Hypothalamus (tissue), 51 donors: Measurements from ENCODE around the gene LHFPL6.

Source experiments
- DNase-seq, 51 donors: peaks; one replicate each; lab custom pipeline; 2025; lab: John Stamatoyannopoulos, UW

LHFPL6 gene

DNA sequence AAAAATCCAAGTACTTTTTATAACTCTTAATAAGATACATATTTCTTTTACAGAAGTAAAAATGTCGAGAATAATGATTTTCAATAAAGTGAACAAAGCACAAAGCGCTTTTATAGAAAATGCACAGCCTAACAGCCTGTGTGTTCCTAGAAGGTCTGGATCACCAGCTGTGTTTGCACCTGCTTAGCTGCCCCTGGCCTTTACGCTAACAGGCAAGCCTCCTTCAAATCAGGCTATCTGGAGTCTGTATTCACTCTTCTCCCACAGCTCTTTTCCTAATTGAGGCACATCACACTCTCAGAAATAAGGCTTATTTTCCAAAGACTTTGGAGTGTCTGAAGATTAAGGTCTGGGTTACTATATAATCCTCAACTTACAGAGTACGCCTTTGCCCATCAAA lies 183.1 kb downstream of the LHFPL6 start:
- DNase-seq: no peak

DNA sequence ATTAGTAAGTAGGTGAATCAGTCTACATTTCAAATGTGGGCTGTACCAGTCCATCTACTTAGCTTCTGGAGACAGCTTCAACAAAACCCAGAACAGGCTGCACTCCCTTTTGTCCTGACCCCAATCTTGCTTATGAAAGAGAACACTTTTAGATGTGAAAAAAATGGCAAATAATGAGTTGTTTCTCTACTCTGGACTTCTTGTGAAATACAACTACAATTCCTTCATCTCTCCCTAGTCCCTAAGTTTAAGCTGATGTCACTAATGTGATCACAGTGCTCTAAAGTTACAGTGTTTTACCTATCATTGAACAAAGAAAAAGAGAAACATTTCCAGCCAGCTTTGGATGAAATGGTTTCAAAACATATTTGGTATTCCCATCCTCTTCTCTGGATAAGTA lies 183.9 kb downstream of the LHFPL6 start:
- peak in 1 of 51 donors; percentile 1 for DNase-seq

DNA sequence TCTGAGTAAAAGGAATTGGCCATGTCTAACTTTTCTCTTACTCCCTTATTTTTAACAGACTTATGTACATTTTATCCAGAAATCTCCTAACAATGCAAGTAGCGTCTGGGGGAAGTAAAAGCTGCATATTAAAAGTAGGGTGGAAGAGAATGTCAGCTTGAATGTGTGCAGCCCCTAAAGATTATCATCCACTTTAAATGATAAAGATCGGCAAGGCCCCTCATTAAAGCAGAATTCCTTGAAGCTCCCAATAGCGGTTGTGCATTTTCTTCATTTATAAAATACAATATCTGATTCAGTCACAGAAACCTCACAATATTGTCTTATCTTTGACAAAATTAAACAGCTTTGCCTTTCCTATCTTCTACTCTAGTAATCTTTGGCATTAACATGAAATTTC lies 184.6 kb downstream of the LHFPL6 start:
- DNase-seq: no peak

DNA sequence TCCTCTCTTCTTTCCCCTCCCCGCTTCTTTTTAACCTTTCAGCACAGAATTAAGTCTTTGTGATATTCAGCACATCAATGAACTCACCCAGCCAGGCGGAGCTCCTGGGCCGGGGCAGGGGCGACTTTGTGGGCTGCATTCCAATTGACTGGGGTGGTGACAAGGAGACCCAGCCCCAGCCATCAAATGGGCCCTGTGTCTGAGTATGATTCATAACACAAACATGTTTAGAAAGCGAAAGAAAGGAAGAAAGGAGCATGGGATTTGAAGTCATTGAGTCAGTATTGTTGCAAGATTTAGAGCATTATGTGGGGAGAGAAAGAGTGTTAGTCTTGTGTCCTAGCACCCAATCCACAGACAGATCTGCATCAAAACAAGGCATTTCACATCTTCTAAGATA lies 185.3 kb downstream of the LHFPL6 start:
- DNase-seq: peak in 22 of 51 donors; percentile 1 to 62 (median 18)

DNA sequence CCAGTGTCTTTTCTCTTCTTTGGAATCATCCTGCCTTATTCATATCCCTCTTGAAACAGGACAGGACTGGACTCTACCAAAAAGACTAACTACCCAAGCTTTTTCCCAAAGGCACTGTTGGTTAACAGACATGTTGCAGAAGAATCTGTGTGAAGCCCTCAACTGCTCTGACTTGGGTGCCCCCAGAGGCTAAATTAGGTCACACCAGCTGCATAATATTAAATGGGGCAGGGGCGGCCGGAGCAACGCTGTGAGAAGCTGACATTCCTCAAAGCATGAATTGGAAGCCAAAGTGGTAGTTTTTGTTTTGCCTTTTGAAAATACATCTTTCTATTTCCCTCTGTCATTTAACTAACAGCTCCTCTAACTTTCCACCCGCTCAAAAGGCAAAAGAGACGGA lies 185.9 kb downstream of the LHFPL6 start:
- peak in 15 of 51 donors; percentile 1 to 54 (median 12) for DNase-seq

DNA sequence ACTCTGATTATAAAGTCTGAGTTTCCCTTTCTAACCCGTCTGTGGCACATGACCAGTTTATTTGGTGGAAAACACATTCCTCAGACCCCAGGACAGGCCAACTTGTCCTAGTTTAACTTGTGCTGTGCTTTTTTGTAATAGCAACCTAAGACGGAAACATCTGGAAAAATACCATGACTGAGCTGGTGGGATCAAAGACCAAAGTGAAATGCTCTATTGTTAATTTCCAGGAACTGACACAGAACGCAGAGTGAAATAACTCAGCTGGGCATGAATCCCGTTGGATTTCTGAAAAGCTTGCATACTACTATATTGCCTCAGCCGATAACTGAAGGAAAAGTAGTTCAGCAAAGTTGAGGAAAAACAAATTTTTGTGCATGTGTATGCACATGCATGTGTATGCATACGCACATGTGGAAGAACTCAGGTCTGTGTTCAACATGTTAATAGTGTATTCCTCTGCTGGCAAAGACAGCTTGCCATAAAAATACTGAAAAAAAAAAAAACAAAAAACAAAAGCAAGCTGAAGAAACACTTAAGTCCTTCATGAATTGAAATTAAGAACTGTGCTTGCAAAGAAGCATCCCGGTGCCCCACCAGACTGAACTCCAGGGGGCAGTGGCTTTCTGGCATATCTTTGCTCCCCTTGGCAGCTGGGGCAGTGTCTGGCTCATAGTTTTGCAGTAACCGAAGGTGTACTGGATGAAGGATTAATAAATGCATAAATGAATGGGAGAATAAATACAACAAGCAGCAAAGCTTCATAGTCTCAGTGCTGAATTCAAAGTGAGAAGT lies 187.8 kb downstream of the LHFPL6 start:
- DNase-seq: peak in 33 of 51 donors; percentile 2 to 61 (median 27)

DNA sequence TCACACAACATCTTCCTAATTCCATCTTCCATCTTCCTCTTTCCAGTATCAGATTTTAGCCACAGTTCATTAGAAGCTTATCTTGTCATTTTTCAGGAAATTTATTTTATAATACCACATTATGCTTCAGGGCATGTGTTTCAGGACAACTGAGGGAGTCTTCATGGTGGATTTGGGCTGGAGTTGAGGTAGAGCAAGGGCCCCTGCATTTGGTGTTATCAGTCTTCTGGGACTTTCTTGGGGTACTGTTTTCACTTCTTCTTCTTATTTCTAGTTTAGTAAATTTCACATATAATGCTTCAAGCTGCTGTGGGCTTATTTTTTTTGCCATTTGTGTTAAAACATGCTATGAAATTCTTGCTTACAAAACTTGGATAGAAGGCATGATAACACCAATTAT lies 188.7 kb downstream of the LHFPL6 start:
- no peak for DNase-seq

DNA sequence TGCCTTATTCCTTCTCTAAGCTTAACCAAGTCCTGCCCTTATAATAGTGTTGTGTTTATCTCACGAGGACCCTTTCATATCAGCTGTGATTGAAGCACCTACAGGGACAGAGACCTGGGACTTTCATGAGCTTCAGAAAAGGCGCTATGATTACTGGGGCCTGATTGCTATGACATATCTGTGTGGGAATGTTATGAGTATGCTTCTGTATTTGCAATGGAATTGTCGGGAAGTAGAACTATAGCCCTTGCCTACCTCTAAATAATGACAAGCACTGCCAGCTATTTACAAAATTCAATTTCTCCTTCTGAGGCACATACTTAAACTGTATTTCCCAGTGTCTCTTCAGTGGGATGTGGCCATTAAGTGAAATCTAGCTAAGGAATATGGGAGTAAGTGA lies 191.5 kb downstream of the LHFPL6 start:
- DNase-seq: no peak

DNA sequence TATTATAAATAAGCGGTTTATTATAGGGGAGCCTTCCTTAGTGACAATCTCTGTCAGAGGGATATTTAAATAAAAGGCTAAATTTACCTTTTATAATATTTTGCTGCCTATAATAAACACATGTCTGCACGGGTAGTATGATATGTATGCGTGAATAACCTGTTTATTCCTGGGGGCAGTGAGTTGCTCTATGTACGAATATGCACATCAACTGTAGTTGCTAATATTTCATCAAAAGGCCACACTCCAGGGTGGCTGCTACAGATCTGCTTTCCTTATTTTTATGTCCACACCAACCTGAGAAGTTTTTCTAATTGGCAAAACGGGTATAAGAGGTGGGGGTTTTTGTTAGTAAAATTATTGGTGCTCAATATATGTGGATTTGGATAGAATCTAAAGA lies 192.0 kb downstream of the LHFPL6 start:
- DNase-seq: no peak

DNA sequence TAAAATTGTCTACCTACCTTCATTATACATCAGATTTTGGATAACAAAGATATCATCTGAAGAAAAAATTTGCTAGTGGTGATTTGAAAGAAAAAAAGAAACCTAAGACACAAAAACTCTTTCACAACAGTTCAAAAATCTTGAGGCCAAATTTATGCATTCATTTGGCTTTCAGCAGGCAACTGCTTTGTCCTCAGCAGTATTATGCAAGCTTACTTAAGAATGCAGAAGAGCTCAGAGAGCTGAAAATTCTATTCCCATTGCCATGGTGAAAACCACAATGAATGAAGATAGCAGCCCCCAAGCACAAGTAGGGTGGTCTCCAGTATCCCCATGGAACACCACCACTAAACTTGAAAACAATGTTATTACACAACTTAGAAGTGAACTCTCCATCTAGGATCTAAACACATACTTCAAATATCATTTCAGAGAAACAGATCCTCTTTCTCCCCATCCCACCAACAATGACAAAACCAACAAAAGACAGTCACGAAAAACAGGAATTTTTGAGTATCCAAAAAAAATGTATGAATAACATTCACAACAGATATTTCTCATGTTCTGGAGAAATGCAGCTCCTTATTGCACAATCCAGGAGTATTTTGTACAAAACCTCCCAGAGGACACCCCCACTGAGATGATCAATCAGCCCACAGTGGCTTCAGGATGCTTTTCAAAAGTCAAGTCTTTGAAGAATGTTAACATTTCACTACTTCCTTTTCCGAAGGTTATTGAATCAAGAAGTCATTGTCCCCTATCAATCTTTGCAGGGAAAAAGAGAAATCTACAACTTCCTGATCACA lies 192.7 kb downstream of the LHFPL6 start:
- no peak for DNase-seq

DNA sequence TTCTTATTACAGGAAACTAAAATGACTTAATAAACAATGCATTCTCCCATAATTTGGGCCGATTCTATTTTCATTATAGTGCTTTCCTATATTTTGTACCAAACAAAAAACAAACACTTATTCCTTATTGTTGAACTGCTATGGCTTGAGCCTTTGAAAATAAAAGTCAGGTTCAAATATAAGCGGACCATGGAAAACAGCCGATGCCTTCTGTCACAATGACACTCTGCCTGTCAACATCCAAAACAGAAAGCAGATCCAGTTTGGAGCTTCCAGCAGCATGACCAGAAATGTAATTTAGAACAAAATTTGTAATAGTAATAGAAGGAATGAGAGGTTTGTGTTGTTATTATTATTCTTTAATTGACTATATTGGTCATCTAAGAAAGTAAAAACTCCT lies 194.5 kb downstream of the LHFPL6 start:
- no peak for DNase-seq

DNA sequence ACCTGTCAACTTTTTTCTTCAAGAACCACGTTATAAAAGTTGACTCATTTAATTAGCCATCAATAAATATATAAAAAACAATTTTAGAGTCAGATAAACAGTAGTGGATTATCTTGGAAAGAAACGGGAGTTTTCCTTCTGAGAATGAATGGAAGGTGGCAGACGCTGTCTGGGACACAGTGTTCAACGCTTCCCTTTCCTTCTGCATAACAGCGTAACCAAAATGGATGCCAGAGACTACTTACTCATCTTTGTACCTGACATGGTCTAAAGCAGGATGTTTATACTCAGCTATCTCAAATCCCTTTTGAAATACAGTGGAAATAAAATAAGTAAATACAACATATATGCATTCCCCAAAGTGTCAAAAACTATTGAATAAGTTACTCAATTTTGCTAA lies 195.2 kb downstream of the LHFPL6 start:
- DNase-seq: no peak

DNA sequence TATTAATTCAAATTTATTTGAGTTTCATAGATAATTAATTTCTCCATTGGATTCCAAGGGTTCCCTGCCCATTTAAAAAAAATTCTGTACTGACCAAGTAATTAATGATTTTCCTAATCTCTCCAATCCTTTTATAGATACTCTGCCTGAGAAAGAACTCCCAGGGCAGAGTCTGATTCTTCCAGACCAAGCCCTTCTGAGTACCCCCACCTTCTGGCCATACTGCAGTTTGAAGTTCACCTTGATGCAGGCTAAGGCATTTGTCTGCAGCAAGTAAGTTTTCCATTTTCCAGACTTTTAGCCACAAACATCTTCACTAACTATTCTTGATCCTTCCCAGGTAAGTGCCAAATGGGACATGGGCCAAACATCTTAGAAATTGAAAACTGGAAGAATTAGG lies 195.9 kb downstream of the LHFPL6 start:
- no peak for DNase-seq

DNA sequence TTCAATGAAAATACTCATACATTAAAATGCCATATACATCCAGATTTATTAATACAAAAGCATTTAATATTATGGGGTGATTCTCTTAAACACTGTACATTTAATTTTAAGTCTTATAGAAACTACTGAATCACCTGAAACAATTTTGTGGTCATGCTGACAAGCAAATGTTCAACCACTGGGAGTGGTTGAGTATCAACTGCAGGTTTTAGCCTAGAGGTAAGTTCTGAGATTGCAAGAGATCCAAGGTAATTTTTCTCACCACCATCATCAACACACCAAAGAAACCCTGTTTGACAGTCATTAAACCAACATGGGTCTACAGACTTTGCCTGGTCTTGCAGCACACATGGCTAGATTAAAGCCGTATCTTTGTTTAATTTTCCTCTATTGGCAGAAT lies 196.3 kb downstream of the LHFPL6 start:
- no peak for DNase-seq

DNA sequence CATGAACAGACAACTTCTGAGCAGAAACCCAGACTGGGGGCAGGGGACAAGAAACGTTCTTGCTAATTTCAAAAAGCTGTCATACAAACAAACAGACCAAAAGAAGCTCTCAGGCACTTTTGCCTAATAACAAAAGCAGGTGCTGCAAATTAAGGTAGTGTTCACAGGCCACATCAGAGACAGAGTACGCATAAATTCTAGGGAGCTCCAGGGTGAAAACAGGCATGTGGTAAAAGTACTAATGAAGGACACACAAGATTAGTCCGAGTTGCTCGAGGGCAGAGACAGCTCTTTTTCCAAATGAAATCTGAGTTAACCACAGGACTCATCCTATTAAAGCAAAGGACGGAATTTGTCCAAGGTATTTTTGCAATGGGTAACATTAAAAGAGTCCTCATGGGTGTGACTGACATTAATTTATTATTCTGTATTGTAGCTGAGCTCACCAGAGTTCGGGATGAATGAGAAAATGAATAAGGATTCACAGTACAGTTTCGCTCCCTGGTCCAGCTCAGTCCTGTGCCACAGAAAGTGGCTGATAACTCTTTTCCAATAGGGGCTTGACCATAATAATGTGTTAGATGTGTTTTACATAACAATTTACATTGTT lies 197.3 kb downstream of the LHFPL6 start:
- no peak for DNase-seq

DNA sequence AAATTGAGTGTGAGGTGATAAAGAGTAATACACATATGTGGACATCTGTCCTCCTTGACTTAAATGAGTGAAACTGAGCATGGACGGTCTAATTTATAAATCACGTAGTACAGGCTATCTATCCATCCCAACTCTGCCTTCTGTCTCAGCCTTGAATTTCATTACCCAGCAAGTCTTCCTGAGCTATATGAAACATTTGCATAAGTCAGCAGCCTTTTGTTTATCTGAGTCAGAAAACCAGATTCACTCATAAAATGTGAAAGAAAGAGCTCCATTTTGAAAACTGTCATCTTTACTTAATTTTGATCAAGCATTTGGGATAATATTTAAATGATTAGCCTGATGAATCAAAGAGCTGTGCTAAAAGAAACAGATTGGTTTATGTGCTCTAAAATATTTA lies 197.9 kb downstream of the LHFPL6 start:
- no peak for DNase-seq

DNA sequence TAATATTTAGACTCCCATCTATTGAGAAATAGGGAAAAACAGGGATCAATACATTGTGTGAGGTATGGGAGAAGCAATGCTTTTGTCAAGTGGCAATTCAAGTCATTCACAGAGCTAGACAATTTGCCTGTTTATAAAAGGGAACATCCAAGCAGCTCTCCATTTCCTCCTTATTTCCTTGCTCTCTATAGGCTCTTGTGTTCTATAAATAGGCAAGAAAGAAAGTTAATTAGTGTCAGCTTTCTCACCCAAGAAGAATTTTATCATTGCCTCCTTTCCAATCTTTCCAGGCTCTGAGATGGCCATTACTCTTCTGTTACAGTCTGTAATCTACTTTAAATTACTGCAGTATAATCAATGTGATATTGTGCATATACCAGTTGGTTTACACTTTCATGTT lies 199.9 kb downstream of the LHFPL6 start:
- no peak for DNase-seq

DNA sequence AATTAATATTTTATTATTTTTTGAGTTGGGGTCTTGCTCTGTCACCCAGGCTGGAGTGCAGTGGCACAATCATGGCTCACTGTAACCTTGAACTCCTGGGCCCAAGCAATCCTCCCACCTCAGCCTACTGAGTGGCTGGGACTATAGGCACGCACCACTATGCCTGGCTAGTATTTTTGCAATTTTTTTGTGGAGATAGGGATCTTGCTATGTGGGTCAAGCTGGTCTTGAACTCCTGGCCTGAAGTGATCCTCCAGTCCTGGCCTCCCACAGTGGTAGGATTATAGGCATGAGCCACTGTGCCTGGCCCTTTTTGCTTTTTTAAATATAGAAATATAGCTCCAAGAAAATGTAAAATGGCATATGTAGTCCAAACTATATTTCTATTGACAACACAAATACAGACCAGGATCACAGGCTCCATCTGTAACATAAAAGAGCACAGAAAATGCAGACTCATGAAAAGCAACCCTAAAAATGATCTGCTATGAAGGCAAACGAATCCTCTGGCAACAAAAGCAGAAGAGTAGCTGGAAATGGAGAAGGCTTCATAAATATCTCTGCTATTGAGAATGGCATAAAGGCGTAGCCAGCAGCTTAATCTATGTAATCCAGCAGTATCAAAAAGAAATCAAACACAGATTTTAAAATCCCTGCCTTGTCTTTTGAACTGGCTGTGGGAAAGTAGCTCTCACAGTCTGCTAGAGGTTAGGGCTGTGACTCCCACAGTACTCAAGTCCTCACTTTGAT lies 200.6 kb downstream of the LHFPL6 start:
- no peak for DNase-seq

DNA sequence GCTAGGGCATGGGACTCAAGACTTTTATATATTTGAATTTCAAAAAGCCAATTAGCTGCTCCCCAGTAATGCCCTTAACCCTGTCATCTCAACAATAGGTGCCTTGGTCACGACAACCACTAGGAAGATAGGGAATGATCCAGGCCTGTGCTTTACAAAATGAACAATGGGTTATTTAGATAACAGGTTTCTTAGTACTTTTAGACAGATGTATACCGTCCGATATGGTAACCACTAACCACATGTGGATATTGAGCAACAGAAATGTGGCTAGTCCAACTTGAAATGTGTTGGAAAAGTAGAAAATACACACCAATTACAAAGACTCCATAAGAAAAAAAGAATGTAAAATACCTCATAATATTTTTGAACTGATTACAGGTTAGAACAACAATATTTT lies 201.2 kb downstream of the LHFPL6 start:
- DNase-seq: no peak

DNA sequence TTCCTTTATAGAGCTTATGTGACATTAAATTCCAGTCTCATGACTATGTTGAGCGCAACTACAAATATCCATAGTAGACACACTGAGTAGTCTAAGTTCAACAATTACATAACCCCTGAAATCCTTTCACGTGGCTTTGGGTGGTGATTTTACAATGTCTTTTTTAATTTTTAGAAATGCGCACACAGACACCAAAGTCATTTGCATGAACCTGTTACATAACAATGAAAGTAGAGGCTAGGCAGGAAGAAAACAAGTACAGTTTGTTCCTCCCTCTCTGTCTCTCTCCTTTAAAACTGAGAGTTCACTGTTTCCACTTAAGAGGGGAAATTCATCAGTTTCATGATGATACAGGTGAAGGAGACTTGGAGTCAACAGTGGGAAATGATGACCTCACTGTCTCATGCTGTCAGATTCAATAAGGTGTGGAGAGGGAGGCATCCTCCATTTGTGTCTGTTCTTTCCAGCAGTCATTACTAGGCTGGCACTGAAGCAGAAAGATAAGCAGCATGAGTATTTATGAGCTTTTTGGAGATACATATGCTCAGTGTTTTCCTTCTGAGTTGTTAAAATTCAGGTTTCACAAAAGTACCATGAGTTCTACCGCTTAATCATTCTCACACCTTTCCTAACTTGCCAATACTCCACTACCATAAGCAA lies 201.8 kb downstream of the LHFPL6 start:
- DNase-seq: no peak
